ENCODE measurements around the gene PLCB3. TPM values are rescaled to one million over a fixed set of nuclear protein-coding genes. Genes with fewer than 3 reads are reported as not detected.
A peak's percentile ranks its signal among the peaks of the same experiment; 100 is the strongest.

The PLCB3 gene
- polyA plus RNA-seq, 6 donors from 2014 or later = 0.12 to 0.55 (median 0.21) TPM; not detected in 1

DNA sequence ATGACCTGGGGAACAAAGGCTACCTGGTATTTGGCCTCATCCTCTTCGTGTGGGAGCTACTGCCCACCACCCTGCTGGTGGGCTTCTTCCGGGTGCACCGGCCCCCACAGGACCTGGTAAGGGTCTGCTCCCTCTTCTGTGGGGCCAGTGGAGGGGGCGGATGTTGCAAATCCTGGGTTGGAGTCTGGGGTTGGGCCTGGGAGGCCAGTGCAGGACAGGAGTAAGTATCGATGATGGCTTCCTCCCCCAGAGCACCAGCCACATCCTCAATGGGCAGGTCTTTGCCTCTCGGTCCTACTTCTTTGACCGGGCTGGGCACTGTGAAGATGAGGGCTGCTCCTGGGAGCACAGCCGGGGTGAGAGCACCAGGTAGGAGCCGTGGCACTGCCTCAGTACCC is 37.0 kb downstream of the PLCB3 start:
- Mint-ChIP-seq H3K27ac (peak overlapping the region in 2 of 6 donors; percentile 29 to 34), H3K36me3 (peaks cover 0 to 7% of the 10 kb centered on the region in 2 donors), H3K27me3 (peaks cover 11 to 22% (median 20%) of the 10 kb centered on the region in 3 donors), H3K4me1 (peaks cover 17 to 31% (median 22%) of the 10 kb centered on the region in 3 donors), H3K9me3 (no peaks in the 10 kb centered on the region), H3K4me3 (peak overlapping the region in 1 of 8 donors; percentile 19)
- ATAC-seq (ENCODE audit: low read depth in 2 of 2) (no peak), DNase-seq (no peak)

DNA sequence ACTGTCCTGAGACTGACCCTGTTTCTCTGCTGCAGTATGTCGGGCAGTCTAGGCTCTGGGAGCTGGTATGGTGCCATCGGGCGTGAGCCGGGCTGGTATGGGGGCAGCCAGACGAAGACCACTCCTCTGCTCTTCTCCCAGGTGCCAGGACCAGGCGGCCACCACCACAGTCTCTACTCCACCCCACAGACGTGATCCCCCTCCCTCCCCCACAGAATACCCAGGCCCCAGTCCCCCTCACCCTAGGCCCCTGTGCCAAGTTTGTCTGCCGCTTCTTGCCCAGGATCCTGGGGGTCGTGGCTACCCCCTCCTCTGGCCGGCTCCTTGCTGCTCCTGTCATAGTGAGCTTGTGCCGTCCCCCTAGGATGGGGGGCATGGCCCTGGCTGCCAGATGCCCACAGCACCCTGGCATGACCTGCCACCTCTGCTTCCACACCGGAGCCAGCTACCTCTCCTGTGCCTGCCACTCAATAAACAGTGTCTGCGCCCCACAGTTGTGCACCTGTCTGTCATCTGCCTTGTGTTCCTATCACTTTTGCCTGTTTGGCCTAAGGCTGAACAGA is 37.8 kb downstream of the PLCB3 start:
- no peak for ATAC-seq (ENCODE audit: low read depth in 2 of 2)
- peaks cover 16 to 29% (median 20%) of the 10 kb centered on the region in 3 donors for H3K27me3 Mint-ChIP-seq
- H3K4me1 Mint-ChIP-seq = peaks cover 17 to 26% (median 17%) of the 10 kb centered on the region in 3 donors
- peaks cover 0 to 7% of the 10 kb centered on the region in 2 donors for H3K36me3 Mint-ChIP-seq
- H3K27ac Mint-ChIP-seq = peak overlapping the region in 1 of 6 donors; percentile 34
- H3K9me3 Mint-ChIP-seq = no peaks in the 10 kb centered on the region
- peak overlapping the region in 2 of 8 donors; percentile 10 to 48 for H3K4me3 Mint-ChIP-seq
- no peak for DNase-seq

DNA sequence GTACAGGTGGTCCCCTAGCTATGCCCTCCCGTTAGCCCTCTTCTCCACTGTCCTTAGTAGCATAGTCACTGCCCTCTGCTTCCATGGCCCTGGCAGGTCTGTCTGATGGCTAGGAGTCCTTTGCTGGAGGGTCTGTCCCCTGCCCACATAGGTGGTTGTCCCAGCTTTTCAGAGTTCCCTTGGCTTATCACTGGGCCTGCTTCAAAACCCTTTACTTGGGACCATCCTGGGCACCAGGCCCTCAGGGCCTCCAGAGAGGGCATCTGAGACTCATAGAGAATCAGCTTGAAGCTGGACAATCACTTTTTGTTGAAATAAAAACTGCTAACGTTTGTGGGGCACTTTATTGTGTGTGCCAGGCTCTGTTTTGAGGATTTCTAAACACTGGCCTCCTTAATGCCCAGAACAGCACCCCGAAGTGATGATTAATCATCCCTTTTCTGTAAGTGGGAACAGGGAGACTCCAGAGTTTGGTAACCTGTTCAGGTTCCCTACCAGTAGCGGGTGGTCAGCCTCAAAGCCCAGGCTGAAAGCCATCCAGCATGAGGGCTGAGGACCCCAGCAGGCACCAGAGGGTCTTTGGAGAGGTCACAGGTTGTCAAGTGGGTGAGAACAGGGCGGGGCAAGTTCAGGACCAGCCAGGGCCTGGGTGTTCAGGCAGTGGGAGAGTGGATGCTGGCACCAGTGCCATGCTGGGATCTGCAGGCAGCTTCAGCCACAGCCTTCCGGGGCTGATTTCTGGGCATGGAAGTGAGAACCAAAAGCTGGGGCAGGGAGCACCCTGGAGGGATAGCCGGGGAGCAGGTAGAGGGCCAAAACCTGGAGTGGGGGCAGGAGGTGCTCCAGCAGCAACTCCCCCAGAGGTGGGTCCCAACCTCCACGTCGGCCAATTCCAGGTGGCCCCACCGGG is 39.3 kb downstream of the PLCB3 start:
- peaks cover 27 to 44% (median 33%) of the 10 kb centered on the region in 3 donors for H3K27me3 Mint-ChIP-seq
- H3K4me3 Mint-ChIP-seq = peak overlapping the region; percentile 56 to 88 (median 80)
- peaks cover 17 to 22% (median 17%) of the 10 kb centered on the region in 3 donors for H3K4me1 Mint-ChIP-seq
- peak overlapping the region in 3 of 6 donors; percentile 19 to 62 (median 22) for H3K27ac Mint-ChIP-seq
- no peak for DNase-seq
- peaks cover 0 to 7% of the 10 kb centered on the region in 2 donors for H3K36me3 Mint-ChIP-seq
- no peak for ATAC-seq (ENCODE audit: low read depth in 2 of 2)
- H3K9me3 Mint-ChIP-seq = no peaks in the 10 kb centered on the region

DNA sequence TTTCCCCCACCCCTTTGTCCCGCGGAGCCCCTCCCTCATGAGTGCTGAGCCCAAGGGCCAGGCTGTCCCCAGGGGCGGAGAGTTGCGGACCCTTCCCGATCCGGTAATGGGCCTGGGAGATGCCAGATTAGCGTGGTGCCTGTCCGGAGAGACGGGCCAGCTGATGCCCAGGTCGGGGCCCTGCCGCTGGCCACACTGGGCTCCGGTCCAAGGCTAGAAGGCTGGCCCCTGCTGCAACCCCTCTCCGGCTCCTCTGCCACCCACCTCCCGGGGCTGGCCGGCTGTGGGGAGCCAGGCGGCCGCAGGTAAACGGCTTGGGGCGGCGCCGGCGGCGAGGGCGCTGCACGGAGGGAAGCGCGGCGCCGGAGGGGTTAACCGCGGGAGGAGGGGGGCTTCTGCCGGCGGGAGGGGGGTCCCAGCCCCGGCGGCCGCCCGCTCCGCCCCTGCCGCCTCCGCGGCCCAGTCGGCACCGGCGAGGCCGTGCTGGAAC is 40.0 kb downstream of the PLCB3 start, which contains the start of gene KCNK4:
KCNK4 (plus strand) TSS at position 41 of the 490 bp plus-strand sequence. CDS start 1,717 bp downstream, outside the sequence.
- DNase-seq = no peak
- no peaks in the 10 kb centered on the region for H3K9me3 Mint-ChIP-seq
- peaks cover 0 to 7% of the 10 kb centered on the region in 2 donors for H3K36me3 Mint-ChIP-seq
- H3K4me1 Mint-ChIP-seq = peaks cover 15 to 19% (median 16%) of the 10 kb centered on the region in 3 donors
- peak within 1 kb of the TSS; percentile 56 to 88 (median 80) for H3K4me3 Mint-ChIP-seq
- ATAC-seq (ENCODE audit: low read depth in 2 of 2) = no peak
- H3K27ac Mint-ChIP-seq = peak within 1 kb of the TSS in 3 of 6 donors; percentile 19 to 62 (median 22)
- H3K27me3 Mint-ChIP-seq = peaks cover 34 to 51% (median 38%) of the 10 kb centered on the region in 3 donors

DNA sequence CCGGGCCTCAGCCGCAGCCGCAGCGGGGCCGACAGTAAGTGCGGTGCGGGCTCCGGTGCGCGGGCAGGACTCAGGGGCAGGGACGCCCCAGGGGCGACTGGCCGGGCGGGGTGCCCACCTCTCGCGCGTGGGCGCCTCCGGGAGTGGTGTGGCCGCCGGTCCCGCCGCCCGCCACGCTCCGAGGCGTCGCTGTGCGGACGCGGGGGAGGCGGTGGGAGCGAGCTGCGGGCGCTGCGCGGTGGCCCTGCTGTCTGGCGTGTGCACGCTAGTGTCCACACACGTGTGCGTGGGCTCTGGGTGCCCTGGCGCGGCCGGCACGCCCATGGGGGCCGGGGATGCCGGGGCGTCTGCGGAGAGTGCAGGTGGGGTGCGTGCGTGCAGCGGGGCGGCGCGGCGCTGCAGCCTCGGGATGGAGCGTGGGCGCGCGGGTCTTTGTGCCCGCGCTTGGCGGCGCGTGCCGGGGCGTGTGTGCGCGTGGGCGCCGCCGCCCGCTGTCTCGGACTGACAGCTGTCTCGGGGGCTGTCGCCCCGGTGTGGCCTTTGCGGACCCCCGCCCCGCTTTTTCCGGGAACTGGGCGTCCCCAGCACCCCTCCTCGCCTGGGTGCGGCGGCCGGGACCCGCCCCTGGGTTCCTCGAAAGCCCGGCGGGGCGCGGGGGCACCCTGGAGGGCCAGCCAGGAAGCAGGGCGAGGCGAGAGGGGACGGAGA is 40.6 kb downstream of the PLCB3 start:
- DNase-seq (peak; percentile 18), ATAC-seq (ENCODE audit: low read depth in 2 of 2) (peak; percentile 65 to 73)
- Mint-ChIP-seq H3K36me3 (peaks cover 0 to 7% of the 10 kb centered on the region in 2 donors), H3K9me3 (no peaks in the 10 kb centered on the region), H3K27ac (peak overlapping the region in 1 of 6 donors; percentile 68), H3K4me1 (peaks cover 9 to 17% (median 10%) of the 10 kb centered on the region in 3 donors), H3K4me3 (peak overlapping the region in 2 of 8 donors; percentile 37 to 78), H3K27me3 (peaks cover 39 to 57% (median 44%) of the 10 kb centered on the region in 3 donors)

DNA sequence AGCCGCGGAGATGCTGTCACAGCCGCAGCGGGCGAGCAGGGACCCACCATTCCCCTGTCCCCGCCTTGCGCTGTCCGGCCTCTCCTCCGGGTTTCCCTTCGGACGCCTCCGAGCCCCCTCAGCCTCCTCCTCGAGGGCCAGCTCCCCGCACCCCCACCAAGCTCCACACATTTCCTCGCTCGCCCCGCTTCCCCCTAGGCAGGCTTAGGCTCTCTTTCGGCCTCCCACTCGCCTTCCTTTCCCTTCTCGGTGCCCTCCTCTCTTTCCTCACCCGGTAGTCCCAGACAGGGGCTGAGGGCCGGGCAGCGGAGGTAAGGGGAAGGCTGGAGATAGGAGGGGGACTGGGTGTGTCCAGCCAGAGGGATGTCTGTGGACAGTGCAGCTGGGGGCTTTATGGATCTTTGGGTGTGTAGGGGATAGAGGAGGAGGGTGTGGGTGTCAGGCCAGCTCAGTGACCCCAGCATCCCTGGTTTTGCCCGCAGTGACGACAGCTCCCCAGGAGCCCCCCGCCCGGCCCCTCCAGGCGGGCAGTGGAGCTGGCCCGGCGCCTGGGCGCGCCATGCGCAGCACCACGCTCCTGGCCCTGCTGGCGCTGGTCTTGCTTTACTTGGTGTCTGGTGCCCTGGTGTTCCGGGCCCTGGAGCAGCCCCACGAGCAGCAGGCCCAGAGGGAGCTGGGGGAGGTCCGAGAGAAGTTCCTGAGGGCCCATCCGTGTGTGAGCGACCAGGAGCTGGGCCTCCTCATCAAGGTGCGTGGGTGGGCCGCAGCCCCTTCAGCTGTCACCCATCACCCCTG is 41.3 kb downstream of the PLCB3 start:
- ATAC-seq (ENCODE audit: low read depth in 2 of 2) = peak in 1 of 2 donors; percentile 15
- Mint-ChIP-seq H3K27me3 (peaks cover 45 to 64% (median 51%) of the 10 kb centered on the region in 3 donors), H3K4me1 (peaks cover 12 to 24% (median 13%) of the 10 kb centered on the region in 3 donors), H3K36me3 (peaks cover 0 to 7% of the 10 kb centered on the region in 2 donors), H3K9me3 (no peaks in the 10 kb centered on the region), H3K27ac (peak overlapping the region in 2 of 6 donors; percentile 58 to 68), H3K4me3 (peak overlapping the region in 7 of 8 donors; percentile 37 to 84 (median 70))
- no peak for DNase-seq

DNA sequence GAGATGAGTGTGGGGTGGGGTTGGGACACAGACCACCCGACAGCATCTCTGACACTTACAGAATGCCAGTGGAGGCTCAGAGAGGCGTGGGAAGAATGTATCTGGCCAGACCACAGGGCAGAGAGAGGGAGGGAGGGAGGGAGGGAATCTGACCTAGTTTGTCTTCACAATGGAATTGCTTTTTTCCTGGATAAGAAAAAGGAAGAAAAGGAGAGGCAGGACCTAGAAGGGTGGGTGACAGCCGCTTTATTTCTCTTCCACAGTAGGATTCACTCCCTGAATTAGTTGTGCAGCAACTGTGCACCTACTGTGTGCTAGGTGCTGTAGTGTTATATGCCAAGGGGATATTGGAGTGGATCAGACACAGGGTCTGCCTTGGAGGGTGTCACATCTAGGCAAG is 43.4 kb downstream of the PLCB3 start:
- Mint-ChIP-seq H3K4me3 (peak overlapping the region in 1 of 8 donors; percentile 57), H3K36me3 (peaks cover 0 to 7% of the 10 kb centered on the region in 2 donors), H3K9me3 (no peaks in the 10 kb centered on the region), H3K27ac (no peak overlapping the region), H3K27me3 (peaks cover 54 to 84% (median 68%) of the 10 kb centered on the region in 3 donors), H3K4me1 (peaks cover 18 to 35% (median 23%) of the 10 kb centered on the region in 3 donors)
- ATAC-seq (ENCODE audit: low read depth in 2 of 2) = no peak
- DNase-seq = no peak

DNA sequence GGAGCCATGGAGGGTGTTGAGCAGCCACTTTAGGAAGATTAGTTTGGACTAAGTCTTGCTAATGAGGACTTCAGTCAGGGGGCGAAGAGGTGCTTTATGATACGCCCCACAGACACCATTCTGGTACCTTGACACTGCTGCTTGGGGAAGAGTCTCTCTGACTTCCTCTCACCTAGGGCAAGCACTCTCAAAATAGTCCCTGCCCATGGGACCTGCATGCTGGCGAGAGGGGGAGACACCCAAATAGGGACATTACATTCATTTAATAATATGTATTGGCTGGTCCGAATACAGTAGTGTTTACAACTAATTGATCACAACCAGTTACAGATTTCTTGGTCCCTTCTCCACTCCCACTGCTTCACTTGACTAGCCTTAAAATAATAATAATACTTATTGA is 44.4 kb downstream of the PLCB3 start:
- Mint-ChIP-seq H3K9me3 (no peaks in the 10 kb centered on the region), H3K4me1 (peaks cover 23 to 41% (median 28%) of the 10 kb centered on the region in 3 donors), H3K27me3 (peaks cover 55 to 88% (median 73%) of the 10 kb centered on the region in 3 donors), H3K36me3 (peaks cover 0 to 3% of the 10 kb centered on the region in 2 donors), H3K27ac (no peak overlapping the region), H3K4me3 (peak overlapping the region in 1 of 8 donors; percentile 30)
- DNase-seq (no peak), ATAC-seq (ENCODE audit: low read depth in 2 of 2) (no peak)

DNA sequence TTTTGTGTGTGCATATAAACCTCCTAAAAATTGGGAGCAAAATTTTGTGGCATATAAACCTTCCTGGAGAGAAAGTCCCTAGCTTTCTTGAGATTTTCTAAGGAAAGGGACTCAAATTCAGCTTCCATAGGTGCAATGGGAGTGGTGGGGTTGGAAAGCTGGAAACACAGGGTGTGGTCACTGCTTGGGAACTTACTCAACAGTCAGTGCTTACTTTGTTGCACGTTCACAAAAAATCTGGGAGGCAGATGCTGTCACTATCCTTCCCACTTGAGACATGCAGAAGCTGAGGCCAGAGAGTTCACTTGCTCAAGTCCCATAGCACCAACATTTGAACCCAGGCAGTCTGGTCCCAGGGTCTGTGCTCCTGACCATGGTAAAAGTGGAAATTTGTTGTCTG is 44.9 kb downstream of the PLCB3 start:
- H3K4me3 Mint-ChIP-seq = peak overlapping the region in 1 of 8 donors; percentile 30
- H3K36me3 Mint-ChIP-seq = no peaks in the 10 kb centered on the region
- no peak overlapping the region for H3K27ac Mint-ChIP-seq
- H3K9me3 Mint-ChIP-seq = no peaks in the 10 kb centered on the region
- peaks cover 21 to 42% (median 31%) of the 10 kb centered on the region in 3 donors for H3K4me1 Mint-ChIP-seq
- ATAC-seq (ENCODE audit: low read depth in 2 of 2) (no peak), DNase-seq (no peak)
- H3K27me3 Mint-ChIP-seq = peaks cover 58 to 87% (median 72%) of the 10 kb centered on the region in 3 donors

DNA sequence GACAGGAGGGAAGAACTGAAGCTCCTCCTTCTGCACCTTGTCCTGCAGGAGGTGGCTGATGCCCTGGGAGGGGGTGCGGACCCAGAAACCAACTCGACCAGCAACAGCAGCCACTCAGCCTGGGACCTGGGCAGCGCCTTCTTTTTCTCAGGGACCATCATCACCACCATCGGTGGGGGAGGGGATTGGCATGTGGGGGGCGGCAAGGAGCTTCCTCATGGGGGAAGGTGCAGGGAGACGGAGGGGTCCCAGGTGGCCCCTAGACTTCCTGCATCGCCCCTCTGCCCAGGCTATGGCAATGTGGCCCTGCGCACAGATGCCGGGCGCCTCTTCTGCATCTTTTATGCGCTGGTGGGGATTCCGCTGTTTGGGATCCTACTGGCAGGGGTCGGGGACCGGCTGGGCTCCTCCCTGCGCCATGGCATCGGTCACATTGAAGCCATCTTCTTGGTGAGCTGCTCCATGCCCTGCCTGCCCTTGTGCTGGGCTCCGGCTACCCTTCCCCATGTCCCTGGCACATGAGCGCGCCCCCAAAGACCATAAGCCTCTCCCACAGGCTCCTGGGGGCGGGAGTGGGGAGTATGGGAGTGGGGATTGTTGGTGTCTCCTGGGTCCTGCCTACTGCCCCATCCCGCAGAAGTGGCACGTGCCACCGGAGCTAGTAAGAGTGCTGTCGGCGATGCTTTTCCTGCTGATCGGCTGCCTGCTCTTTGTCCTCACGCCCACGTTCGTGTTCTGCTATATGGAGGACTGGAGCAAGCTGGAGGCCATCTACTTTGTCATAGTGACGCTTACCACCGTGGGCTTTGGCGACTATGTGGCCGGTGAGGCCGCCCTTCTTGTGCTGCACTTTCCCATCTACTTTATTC is 45.7 kb downstream of the PLCB3 start:
- Mint-ChIP-seq H3K4me3 (peak overlapping the region in 2 of 8 donors; percentile 30 to 31), H3K9me3 (no peaks in the 10 kb centered on the region), H3K27me3 (peaks cover 58 to 87% (median 72%) of the 10 kb centered on the region in 3 donors), H3K36me3 (no peaks in the 10 kb centered on the region), H3K27ac (peak overlapping the region in 1 of 6 donors; percentile 33), H3K4me1 (peaks cover 21 to 43% (median 37%) of the 10 kb centered on the region in 3 donors)
- ATAC-seq (ENCODE audit: low read depth in 2 of 2) (no peak), DNase-seq (no peak)

DNA sequence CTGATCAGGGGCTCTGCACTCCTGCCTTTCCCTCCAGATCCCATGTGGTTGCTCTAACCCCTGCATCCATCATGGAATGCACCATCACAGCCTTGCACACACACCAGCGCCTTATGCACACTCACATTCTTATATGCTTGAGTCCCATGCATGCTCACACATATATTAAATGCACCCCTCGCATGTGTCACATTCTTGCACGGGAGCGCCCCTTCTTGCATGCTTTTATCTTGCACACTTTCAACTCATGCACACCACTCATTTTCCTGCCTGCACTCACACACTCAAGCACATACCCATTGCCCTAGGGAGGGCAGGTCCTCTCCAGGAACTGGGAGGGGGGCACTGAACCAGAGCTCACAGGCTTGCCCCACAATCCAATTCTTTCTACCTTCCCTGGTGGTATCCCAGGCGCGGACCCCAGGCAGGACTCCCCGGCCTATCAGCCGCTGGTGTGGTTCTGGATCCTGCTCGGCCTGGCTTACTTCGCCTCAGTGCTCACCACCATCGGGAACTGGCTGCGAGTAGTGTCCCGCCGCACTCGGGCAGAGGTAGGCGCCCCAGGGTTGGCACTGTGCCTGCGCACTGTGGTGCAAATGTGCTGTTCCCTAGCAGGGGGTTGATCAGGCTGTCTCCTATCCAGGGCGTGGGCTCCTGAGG is 46.5 kb downstream of the PLCB3 start:
- peak overlapping the region in 2 of 8 donors; percentile 25 to 29 for H3K4me3 Mint-ChIP-seq
- ATAC-seq (ENCODE audit: low read depth in 2 of 2) (no peak), DNase-seq (no peak)
- no peaks in the 10 kb centered on the region for H3K36me3 Mint-ChIP-seq
- peak overlapping the region in 2 of 6 donors; percentile 83 to 95 for H3K27ac Mint-ChIP-seq
- no peaks in the 10 kb centered on the region for H3K9me3 Mint-ChIP-seq
- H3K4me1 Mint-ChIP-seq = peaks cover 17 to 38% (median 33%) of the 10 kb centered on the region in 3 donors
- peaks cover 58 to 83% (median 66%) of the 10 kb centered on the region in 3 donors for H3K27me3 Mint-ChIP-seq

Data from naive B cell (primary cell).